AG09319 (cell line): ENCODE data around the gene CD72.

Experiments
- DNase-seq: peaks from one replicate; pipeline ENCODE4 v3.0.0-alpha.2; 2010; ENCODE audit warnings: low read depth; ENCODE audit errors: extremely low read depth
- CTCF ChIP-seq: IDR thresholded peaks from 2 replicates; pipeline ENCODE4 v1.5.1; 2011; ENCODE audit warnings: low read depth, mild to moderate bottlenecking, inconsistent platforms, low read length, moderate library complexity

CD72 gene

GRCh38 chr9:35570709-35571504, 47.3 kb downstream of the CD72 start:
- no peak for TF ChIP-seq CTCF
- no peak for DNase-seq

- no peak for TF ChIP-seq CTCF
- DNase-seq: no peak
Observed at GRCh38 chr9:35569206-35569605, 49.0 kb downstream of the CD72 start.

GRCh38 chr9:35568196-35568595, 50.0 kb downstream of the CD72 start:
- no peak for DNase-seq
- TF ChIP-seq CTCF: no peak

- no peak for DNase-seq
- peak; percentile 1; the same call in 1 of the 2 replicates for TF ChIP-seq CTCF
Observed at GRCh38 chr9:35566417-35566816, 51.8 kb downstream of the CD72 start.

- TF ChIP-seq CTCF: no peak
- DNase-seq: no peak
Observed at GRCh38 chr9:35564658-35565061, 53.6 kb downstream of the CD72 start.

GRCh38 chr9:35563791-35564197, 54.4 kb downstream of the CD72 start:
- no peak for DNase-seq
- no peak for TF ChIP-seq CTCF

GRCh38 chr9:35562895-35563780, 55.1 kb downstream of the CD72 start:
- no peak for TF ChIP-seq CTCF
- no peak for DNase-seq
